HG03342 (cell line): ENCODE measurements around the gene GRB2.

Experiments used
- ATAC-seq: cut with Tn5 transposase; IDR thresholded peaks from one replicate; pipeline ENCODE4 v1.9.1; 2021; ENCODE audit warnings: mild to moderate bottlenecking, moderate library complexity; ENCODE audit not compliant: unreplicated experiment

Gene GRB2

GRCh38 chr17:75414488-75414887 is 9.0 kb upstream of the GRB2 start:
- ATAC-seq, result no peak

- ATAC-seq, result peak; percentile 59
Observed at GRCh38 chr17:75412455-75413317, 7.2 kb upstream of the GRB2 start.

- ATAC-seq, result no peak
Observed at GRCh38 chr17:75411328-75412067, 6.0 kb upstream of the GRB2 start.

GRCh38 chr17:75410141-75410540 is 4.7 kb upstream of the GRB2 start:
- ATAC-seq, result no peak

- no peak for ATAC-seq
Observed at GRCh38 chr17:75407655-75408352, 2.3 kb upstream of the GRB2 start.

GRCh38 chr17:75406222-75406615 is 741 bp upstream of the GRB2 start:
- no peak for ATAC-seq

GRCh38 chr17:75404731-75405364 is 630 bp downstream of the GRB2 start:
- peak; percentile 13 for ATAC-seq

- ATAC-seq, result no peak
Observed at GRCh38 chr17:75404223-75404730, 1.2 kb downstream of the GRB2 start.

GRCh38 chr17:75403131-75403530 is 2.3 kb downstream of the GRB2 start:
- ATAC-seq, result no peak

GRCh38 chr17:75402026-75402425 is 3.5 kb downstream of the GRB2 start:
- ATAC-seq, result no peak

GRCh38 chr17:75400326-75400939 is 5.0 kb downstream of the GRB2 start:
- ATAC-seq, result no peak

GRCh38 chr17:75398279-75398678 is 7.2 kb downstream of the GRB2 start:
- no peak for ATAC-seq

GRCh38 chr17:75397217-75397616 is 8.3 kb downstream of the GRB2 start:
- no peak for ATAC-seq

GRCh38 chr17:75396796-75397195 is 8.7 kb downstream of the GRB2 start:
- no peak for ATAC-seq

GRCh38 chr17:75396025-75396424 is 9.5 kb downstream of the GRB2 start:
- ATAC-seq, result no peak

GRCh38 chr17:75394332-75394918 is 11.1 kb downstream of the GRB2 start:
- peak; percentile 26 for ATAC-seq

GRCh38 chr17:75393523-75394331 is 11.8 kb downstream of the GRB2 start:
- peak; percentile 87 for ATAC-seq

GRCh38 chr17:75392559-75392958 is 12.9 kb downstream of the GRB2 start:
- no peak for ATAC-seq

- no peak for ATAC-seq
Observed at GRCh38 chr17:75390982-75391381, 14.5 kb downstream of the GRB2 start.
